HG02642 (cell line): ENCODE measurements around the gene BGLAP.

Experiments used
- ATAC-seq: cut with Tn5 transposase; IDR thresholded peaks from one replicate; pipeline ENCODE4 v1.9.1; 2021; ENCODE audit warnings: mild to moderate bottlenecking; ENCODE audit not compliant: unreplicated experiment, poor library complexity

Gene BGLAP

DNA sequence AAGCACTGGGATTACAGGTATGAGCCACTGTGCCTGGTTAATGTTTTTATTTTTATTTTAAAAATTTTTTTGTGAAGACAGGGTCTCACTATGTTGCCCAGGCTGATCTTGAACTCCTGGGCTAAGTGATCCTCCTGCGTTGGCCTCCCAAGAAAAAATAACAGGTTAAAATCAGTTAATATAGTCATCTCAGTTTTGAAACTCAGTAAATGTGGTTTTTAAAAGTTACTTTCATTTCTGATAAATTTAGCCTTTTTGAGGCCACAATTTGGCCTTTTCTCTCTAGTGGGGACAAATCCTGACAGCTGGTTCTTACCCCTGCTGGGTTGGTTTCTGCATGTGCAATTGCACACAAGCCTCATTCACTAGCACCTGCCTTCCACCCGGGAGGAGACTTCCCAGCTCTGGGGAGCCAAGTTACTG, 15.9 kb upstream of the BGLAP start:
- ATAC-seq = peak; percentile 70

DNA sequence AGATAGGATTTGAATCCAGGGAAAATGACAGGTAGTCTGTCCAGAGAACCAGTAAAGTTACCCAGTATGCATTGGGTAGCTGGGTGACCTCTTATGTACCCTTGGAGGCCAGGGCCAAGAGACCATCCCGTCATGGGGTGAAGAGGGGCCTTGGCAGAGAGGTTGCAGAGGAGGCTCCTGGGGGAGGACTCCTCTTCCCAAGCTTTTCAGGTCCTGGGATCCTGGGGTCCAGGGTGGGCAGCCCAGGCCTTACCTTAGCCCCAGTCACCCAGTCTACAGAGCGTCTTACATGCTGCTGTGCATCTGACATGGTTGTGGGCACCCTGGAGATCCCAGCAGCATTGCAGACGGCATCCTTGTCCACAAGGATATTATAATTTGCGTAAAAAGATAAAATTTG, 15.2 kb upstream of the BGLAP start:
- no peak for ATAC-seq

DNA sequence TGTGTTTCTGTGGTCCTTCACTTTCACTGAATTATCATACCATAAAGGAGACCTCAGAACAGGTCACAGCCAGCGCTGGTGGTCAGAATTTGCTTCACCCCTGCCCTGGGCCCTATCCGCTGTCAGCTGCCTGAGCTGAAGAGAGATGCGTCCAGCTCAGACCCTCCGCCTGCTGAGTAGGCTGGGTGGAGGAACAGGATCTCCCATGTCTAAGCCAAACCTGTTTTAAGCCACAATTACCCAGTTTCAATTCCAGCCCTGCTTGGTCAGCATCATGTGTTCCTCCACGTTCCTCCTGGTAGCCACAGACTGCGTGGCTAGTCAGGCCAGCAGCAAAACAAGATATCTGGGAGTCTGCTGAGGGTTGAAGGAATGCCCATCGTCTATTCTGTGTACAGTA, 13.5 kb upstream of the BGLAP start:
- no peak for ATAC-seq

DNA sequence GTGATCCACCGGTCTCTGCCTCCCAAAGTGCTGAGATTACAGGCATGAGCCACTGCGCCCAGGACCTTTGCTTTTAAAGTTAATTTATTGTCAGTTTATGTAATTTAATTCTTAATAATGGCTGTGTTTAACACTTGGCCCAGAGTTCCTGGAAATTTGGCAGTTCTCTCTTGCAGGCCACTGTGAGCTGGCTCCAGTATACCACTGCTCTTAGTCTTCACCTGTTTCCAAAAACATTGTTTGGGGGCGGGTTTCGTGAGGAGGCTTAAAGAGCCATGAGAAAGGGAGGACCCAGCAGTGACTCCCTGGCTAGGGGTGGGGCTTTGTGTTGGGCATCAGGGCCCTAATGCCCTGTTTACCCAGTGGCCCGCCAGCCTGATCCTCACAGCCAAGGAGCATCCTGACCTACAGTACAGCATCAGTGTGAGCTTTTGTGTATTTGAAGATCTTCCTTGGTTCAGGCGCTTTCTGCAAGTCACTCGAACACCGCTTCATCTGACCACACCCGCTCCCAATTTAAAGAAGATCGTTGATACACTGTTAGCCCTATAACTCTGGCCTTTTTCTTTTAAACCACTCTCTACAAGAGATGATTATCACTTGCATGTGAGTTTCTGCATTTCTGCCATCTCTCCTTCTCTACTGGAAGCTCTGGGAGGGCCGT, 12.0 kb upstream of the BGLAP start:
- no peak for ATAC-seq

DNA sequence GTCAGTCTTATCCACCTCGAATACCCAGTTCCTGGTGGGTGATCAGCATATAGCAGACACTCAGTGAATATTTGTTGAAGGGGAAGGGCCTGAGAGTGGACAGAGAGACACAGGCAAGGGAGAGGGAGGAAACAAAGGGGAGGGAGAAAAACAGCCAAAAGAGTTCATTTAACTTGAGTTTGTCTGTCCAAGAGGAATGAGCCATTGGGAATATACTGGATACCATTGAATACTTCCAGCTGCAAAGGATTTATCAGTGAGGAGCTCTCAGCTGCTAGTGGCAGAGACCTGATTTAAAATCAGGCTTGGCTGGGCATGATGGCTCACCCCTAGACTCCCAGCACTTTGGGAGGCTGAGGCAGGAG, 11.5 kb upstream of the BGLAP start:
- ATAC-seq = no peak

DNA sequence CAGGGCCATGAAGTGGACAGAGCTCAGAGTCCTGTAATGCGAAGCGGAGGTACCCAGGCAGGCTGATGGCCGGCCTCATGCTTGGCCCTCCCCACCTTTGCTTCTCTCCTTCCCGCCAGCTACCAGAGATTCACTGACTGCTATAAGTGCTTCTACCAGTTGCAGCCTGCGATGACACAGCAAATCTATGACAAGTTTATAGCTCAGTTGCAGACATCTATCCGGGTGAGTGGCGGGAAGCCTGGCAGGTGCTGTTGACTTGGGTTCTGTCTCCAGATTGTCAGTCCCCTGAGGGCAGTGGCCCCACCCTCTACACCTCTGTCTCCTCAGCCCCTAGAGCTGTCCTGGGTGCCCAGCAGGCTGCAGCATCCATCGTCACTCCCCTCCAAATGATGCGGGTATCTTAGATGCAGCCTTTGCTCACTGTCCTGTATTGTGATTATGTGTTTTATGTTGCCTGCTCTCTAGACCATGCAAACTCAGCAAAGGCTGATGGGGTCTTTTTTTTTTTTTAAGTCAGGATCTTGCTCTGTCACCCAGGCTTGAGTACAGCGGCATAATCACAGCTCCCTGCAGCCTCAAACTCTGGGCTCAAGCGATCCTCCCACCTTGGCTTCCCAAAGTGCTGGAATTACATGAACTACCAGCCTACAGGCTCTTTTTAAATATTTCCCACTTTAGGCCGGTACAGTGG, 9.6 kb upstream of the BGLAP start:
- no peak for ATAC-seq

DNA sequence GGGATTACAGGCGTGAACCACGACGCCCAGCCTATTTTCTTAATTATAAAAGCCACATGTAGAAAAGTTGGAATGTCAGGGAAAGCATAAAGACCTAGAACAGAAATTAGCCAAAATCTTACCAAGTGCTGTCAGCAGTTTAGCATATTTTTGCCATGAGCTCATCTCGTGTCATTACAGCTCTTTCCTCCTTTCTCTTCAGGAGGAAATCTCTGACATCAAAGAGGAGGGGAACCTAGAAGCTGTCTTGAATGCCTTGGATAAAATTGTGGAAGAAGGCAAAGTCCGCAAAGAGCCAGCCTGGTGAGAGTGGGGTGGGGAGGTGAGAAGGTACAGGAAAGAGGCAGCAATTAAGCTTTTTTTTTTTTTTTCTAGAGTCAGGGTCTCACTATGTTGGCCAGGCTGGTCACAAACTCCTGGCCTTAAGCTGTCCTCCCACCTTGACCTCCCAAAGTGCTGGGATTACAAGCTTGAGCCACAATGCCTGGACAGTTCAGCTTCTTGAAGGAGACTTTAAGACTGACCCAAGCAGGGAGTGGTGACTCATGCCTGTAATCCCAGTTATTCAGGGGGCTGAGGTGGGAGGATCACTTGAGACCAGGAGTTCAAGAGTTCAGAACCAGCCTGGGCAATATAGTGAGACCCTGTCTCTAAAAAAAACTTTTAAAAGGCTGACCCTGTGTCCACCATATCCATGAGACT, 8.4 kb upstream of the BGLAP start:
- no peak for ATAC-seq

DNA sequence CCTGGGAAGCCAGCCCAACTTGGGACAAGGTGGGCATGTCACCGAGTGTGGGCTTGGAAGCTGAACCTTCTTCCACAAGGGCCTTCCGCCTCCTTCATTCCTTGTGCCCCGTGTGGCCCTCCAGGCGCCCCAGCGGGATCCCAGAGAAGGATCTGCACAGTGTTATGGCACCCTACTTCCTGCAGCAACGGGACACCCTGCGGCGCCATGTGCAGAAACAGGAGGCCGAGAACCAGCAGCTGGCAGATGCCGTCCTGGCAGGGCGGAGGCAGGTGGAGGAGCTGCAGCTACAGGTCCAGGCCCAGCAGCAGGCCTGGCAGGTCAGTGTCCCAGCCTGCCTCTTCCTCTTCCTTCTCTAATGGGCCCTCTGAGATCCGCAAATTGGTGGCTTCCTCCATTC, 5.8 kb upstream of the BGLAP start:
- ATAC-seq = no peak

DNA sequence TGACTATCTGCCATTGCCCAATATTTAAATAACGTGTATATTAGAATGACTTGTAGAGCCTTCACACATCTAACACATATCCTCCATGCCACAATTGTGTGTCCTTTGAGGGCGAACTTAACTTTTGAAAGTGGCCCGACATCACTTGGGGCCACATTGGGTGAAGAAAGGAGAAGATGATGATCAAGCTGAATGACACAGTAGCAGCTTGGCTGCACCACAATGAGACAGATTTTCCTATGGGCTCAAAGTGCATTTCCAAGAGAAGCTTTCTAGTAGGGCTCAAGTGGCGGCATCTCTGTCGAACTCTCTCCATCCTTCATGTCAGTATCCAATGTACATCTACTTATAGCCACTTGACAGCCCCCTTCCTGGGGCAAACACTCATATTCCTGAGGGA, 3.7 kb upstream of the BGLAP start:
- ATAC-seq = no peak

DNA sequence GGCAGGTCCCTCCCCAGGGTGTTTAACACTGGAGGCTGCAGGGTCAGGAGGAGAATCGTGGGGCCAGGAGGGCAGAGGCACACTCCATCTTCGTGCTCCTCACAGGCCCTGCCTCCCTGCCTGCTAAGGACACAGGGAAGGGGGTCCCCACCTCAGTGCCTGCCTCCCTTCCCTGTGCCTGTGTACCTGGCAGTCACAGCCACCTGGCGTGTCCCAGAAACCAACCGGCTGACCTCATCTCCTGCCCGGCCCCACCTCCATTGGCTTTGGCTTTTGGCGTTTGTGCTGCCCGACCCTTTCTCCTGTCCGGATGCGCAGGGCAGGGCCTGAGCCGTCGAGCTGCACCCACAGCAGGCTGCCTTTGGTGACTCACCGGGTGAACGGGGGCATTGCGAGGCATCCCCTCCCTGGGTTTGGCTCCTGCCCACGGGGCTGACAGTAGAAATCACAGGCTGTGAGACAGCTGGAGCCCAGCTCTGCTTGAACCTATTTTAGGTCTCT, 623 bp upstream of the BGLAP start:
- ATAC-seq = no peak

DNA sequence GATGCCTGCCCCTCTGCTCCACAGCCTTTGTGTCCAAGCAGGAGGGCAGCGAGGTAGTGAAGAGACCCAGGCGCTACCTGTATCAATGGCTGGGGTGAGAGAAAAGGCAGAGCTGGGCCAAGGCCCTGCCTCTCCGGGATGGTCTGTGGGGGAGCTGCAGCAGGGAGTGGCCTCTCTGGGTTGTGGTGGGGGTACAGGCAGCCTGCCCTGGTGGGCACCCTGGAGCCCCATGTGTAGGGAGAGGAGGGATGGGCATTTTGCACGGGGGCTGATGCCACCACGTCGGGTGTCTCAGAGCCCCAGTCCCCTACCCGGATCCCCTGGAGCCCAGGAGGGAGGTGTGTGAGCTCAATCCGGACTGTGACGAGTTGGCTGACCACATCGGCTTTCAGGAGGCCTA, 754 bp downstream of the BGLAP start:
- ATAC-seq = no peak

DNA sequence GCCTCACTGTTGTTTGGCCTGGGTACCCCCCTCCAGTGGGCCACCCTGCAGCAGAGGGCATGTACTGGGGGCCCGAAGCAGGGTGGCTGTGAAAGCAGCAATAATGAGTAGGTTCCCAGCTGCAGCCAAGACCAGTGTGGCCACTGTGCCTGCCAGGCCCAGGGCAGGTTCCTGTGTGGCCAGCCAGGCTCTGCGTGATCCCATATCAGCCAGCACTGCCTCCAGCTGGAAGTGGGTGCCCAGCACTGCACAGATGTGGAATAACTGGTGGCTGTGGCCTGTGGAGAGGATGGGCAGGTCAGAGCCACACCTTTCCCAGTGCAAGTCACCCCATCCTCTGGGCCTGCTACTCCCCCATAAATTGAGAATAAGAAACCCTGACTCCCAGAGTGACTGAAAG, 2.1 kb downstream of the BGLAP start:
- ATAC-seq = no peak

DNA sequence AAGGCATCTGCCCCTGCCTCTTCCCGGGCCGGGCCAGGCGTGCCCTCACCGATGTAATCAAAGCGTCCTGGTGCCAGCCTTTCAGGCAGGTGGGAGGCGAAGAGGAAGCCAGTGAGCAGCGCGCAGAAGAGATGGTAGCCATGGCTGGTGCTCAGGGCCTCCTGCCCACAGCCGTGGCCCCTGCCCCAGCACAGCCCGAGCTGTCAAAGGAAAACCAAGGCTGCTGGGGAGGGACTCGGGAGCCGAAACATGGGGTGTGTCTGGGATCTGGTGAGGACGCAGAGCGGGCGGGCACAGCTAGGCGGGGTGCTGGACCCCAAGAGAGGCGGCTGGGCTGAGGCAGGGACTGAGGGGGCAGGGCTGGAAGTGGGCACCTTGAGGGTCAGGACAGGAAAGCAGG, 2.7 kb downstream of the BGLAP start:
- ATAC-seq = no peak

DNA sequence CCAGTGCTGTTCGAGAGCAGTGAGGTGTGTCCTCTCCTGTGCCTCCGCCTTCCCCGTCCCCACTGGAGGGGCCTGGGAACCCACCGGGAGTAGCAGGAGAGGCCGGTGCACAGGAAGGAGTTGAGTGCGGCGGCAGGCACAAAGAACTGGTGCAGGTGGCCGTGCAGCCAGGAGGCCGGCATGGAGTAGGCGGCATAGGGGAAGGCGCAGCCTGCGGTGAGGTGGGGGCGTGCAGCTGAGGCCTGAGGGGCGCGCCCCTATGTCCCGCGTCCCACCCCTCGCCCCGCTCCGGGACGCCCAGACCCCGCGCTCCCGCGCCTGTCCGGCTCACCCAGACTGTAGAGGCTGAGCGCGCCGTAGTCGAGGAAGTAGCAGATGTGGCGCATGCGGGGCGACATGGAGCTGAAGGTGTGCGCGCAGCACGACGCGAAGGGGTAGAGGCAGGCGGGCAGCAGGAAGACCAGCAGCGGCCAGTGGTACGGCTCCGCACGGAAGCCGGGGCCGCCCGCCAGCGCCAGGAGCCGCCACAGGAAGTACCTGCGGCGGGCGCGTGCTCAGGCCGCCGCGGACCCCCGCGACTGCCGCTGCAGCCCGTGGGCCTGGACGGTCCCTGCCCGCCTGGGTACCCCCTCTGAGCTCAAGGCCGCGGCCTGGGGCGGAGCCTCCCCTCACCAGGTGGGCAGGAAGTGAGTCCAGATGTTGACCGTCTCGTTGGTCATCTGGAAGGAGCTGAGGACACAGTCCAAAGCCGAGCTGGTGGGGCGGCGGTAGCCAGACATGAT, 3.7 kb downstream of the BGLAP start:
- ATAC-seq = no peak

DNA sequence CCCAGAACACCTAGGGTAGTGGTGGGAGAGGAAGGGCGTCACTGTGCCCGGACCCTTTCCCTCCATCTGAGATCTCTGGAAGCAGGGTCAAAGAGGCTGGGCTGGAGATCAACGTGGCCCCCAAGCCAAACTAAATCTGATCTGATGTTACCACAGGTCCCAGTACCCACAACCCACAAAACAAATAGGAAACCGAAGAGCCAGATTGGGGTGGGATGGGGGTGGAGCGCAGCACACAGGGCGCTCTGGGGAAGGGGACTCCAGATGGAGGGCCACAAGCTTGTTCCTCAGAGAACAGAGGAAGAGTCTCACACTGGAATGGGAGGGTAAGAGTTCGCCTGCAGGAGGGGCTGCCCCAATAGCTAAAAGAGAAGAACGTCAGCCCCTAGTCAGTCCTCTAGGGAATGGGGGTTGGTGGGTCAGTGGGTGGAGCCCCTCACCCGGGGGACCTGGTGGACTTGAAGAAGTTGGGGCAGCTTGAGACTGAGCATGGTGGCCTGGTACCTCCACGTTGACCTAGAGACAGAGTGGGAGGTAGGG, 4.3 kb downstream of the BGLAP start:
- no peak for ATAC-seq

DNA sequence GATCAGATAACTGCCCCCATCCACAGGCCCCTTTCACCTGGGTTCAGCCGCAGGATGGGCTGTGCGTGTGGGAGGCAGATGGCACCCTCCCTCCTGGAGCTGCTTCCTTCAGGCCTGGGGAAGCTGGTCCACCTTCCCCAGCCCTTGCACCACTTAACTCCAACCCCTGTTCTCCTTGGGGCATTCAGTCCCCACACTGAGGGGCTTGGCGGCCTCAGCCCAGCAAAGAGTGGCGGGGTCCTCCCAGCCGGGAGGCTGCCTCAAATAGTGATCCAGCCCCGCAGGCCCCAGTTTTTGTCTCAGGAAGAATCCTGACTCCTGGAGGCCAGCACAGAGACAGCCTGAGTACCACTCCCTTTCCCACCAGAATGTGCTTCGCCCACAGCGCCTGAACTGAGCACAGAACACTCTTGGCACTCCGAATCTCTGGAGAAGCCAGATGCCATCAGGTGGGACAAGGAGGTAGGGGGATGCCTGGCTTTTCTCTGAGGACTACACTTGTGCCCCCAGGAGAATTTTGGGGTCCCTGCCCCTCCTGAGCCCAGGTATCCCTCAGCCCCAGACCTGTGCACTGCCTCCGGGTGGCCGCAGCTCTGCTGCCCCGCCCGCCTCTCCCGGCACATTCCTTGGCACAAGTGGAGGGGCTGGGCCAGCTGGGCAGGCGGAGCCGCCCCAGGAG, 4.9 kb downstream of the BGLAP start:
- ATAC-seq = no peak

DNA sequence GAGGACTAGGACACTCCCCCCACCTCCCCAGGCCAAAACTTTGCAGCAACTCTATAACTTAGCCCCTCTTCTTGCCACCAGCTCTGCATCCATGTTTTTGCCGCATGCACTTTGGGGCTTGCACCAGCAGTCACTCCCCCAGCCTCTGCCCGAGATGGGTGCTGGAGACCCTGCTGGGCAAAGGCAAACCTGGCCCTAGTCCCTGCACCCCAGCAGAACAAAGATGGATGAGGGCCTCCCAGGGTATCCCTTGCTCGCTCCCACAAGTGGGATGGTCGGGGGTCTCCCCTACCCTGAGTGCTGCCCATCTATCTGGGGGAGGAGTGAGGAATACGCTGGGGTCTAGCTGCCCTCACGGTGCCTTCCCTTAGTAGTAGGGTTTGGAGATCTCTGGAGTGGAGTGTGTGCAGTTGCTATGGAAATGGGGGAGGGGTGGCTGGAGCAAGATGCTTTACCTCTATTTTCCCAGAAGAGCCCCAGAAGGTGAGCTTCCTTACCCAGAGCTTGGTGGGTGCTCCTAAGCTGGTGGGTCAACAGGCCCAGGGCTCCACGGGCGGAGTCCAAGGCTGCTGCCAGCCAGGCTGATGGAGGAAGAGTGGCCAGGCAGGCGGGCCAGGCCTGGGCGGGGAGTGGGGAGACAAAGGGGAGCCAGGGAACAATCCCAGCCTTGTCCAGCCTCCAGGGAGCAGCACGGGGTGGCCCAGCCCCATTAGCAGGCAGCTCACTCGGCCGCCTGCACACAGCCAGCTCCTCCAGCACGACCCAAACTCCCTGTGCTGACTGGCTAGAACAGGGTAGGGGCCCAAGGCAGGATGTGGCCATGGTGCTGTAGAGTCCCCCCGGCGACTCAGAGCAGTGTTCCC, 5.7 kb downstream of the BGLAP start, which contains the start of gene PAQR6:
Gene PAQR6 (minus strand): TSS at position 597 of the 863 bp plus-strand sequence. CDS start 1,325 bp downstream, outside the sequence.
- no peak for ATAC-seq

DNA sequence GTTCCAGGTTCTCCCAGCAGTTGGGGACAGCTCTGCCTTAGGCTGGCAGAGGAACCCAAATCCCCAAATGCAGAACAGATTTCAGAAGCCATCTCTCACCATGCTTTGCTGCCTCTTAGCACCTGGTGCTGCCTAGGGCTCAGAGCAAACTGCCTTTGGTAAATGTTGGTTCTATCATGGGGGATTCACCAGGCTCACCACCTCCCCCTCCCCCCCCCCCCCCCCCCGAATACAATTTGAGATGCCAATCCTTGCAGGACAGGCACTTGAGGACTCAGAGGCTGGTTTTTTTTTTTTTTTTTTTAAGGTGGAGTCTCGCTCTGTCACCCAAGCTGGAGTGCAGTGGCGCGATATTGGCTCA, 6.3 kb downstream of the BGLAP start:
- no peak for ATAC-seq

DNA sequence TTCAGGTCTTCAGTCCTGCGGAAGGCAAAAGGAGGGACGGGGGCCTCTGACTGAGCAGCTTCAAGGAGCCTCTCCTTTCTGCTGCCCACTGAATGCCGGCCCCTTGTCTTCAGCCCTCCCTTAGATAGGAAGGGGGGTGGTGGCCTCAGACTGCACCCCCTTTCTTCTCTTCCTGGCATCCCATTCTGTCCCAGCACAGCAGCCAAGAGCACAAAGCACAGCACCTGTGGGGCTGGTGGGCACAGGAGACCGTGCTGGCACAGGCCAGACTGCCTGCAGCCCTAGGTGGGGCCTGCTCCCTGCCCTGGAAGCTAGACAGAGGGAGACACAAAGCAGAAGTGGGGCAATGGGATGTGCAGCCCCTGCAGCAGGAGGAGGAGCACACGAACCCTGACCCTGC, 7.6 kb downstream of the BGLAP start:
- no peak for ATAC-seq
